ENCODE results near the gene PNPLA3.

The PNPLA3 gene

GRCh38 chr22:43978558-43978957 lies 55.0 kb downstream of the PNPLA3 start:
- Histone ChIP-seq H4K12ac (ENCODE audit: low read depth, low read length) (no peak overlapping the region), H3K9me3 (ENCODE audit: insufficient read depth, low read depth, low read length) (peaks cover 3% of the 10 kb centered on the region), H3K36me3 (ENCODE audit: control insufficient read depth in 1 of 2, insufficient read depth in 2 of 2, low read length in 2 of 2) (peaks cover 60 to 76% of the 10 kb centered on the region in 2 experiments), H2BK12ac (ENCODE audit: low read length) (no peak overlapping the region), H3K27ac (ENCODE audit: low read depth, low read length) (no peak overlapping the region), H3K23ac (ENCODE audit: low read length) (no peak overlapping the region), H3K79me2 (ENCODE audit: control insufficient read depth, insufficient read depth, low read length, poor library complexity) (no peaks in the 10 kb centered on the region), H3K14ac (ENCODE audit: low read length) (no peak overlapping the region), H2BK5ac (ENCODE audit: low read depth, low read length, poor library complexity) (no peak overlapping the region), H3K18ac (ENCODE audit: low read length) (no peak overlapping the region), H3K9ac (ENCODE audit: low read length) (no peak overlapping the region), H3K27me3 (ENCODE audit: insufficient read depth, low read length) (no peaks in the 10 kb centered on the region), H3K4ac (ENCODE audit: low read depth, low read length) (no peak overlapping the region), H3K4me2 (ENCODE audit: low read length) (no peak overlapping the region), H3K4me1 (ENCODE audit: control insufficient read depth in 1 of 2, insufficient read depth in 2 of 2, low read length in 2 of 2) (no peaks in the 10 kb centered on the region), H4K91ac (ENCODE audit: low read depth, low read length) (no peak overlapping the region), H2AK5ac (ENCODE audit: low read length) (no peak overlapping the region), H3K79me1 (ENCODE audit: low read length) (no peaks in the 10 kb centered on the region), H4K8ac (ENCODE audit: low read depth, low read length) (no peak overlapping the region), H3K4me3 (ENCODE audit: low read depth, low read length) (no peak overlapping the region), H2BK120ac (ENCODE audit: insufficient read depth, low read length, poor library complexity) (no peak overlapping the region), H2AFZ (ENCODE audit: insufficient read depth, low read length, poor library complexity) (no peak overlapping the region)
- no peak for DNase-seq
- no CpG with 5 or more reads among the region's 4 CpGs for WGBS (ENCODE audit: extremely low coverage, insufficient coverage, insufficient read length)

- H3K27ac ChIP-seq (ENCODE audit: low read depth, low read length) = no peak overlapping the region
- no CpG with 5 or more reads among the region's 7 CpGs for WGBS (ENCODE audit: extremely low coverage, insufficient coverage, insufficient read length)
- H2AFZ ChIP-seq (ENCODE audit: insufficient read depth, low read length, poor library complexity) = no peak overlapping the region
- no peaks in the 10 kb centered on the region for H3K79me1 ChIP-seq (ENCODE audit: low read length)
- H3K9ac ChIP-seq (ENCODE audit: low read length) = no peak overlapping the region
- H2BK120ac ChIP-seq (ENCODE audit: insufficient read depth, low read length, poor library complexity) = no peak overlapping the region
- H3K27me3 ChIP-seq (ENCODE audit: insufficient read depth, low read length) = no peaks in the 10 kb centered on the region
- H4K8ac ChIP-seq (ENCODE audit: low read depth, low read length) = no peak overlapping the region
- no peak overlapping the region for H2AK5ac ChIP-seq (ENCODE audit: low read length)
- no peaks in the 10 kb centered on the region for H3K79me2 ChIP-seq (ENCODE audit: control insufficient read depth, insufficient read depth, low read length, poor library complexity)
- no peaks in the 10 kb centered on the region for H3K4me1 ChIP-seq (ENCODE audit: control insufficient read depth in 1 of 2, insufficient read depth in 2 of 2, low read length in 2 of 2)
- peaks cover 1% of the 10 kb centered on the region for H3K9me3 ChIP-seq (ENCODE audit: insufficient read depth, low read depth, low read length)
- DNase-seq = no peak
- H3K36me3 ChIP-seq (ENCODE audit: control insufficient read depth in 1 of 2, insufficient read depth in 2 of 2, low read length in 2 of 2) = peaks cover 49 to 66% of the 10 kb centered on the region in 2 experiments
- H4K12ac ChIP-seq (ENCODE audit: low read depth, low read length) = no peak overlapping the region
- H3K4ac ChIP-seq (ENCODE audit: low read depth, low read length) = no peak overlapping the region
- no peak overlapping the region for H3K4me2 ChIP-seq (ENCODE audit: low read length)
- H3K4me3 ChIP-seq (ENCODE audit: low read depth, low read length) = no peak overlapping the region
- H2BK12ac ChIP-seq (ENCODE audit: low read length) = no peak overlapping the region
- no peak overlapping the region for H3K23ac ChIP-seq (ENCODE audit: low read length)
- no peak overlapping the region for H3K14ac ChIP-seq (ENCODE audit: low read length)
- H4K91ac ChIP-seq (ENCODE audit: low read depth, low read length) = no peak overlapping the region
- H3K18ac ChIP-seq (ENCODE audit: low read length) = no peak overlapping the region
- no peak overlapping the region for H2BK5ac ChIP-seq (ENCODE audit: low read depth, low read length, poor library complexity)
Observed at GRCh38 chr22:43980579-43980978, 57.0 kb downstream of the PNPLA3 start.

- Histone ChIP-seq H3K4me3 (ENCODE audit: low read depth, low read length) (no peak overlapping the region), H2BK5ac (ENCODE audit: low read depth, low read length, poor library complexity) (no peak overlapping the region), H3K9me3 (ENCODE audit: insufficient read depth, low read depth, low read length) (peaks cover 1% of the 10 kb centered on the region), H3K4ac (ENCODE audit: low read depth, low read length) (no peak overlapping the region), H2BK120ac (ENCODE audit: insufficient read depth, low read length, poor library complexity) (no peak overlapping the region), H4K8ac (ENCODE audit: low read depth, low read length) (no peak overlapping the region), H4K12ac (ENCODE audit: low read depth, low read length) (no peak overlapping the region), H2BK12ac (ENCODE audit: low read length) (no peak overlapping the region), H3K14ac (ENCODE audit: low read length) (no peak overlapping the region), H3K79me2 (ENCODE audit: control insufficient read depth, insufficient read depth, low read length, poor library complexity) (no peaks in the 10 kb centered on the region), H3K36me3 (ENCODE audit: control insufficient read depth in 1 of 2, insufficient read depth in 2 of 2, low read length in 2 of 2) (peaks cover 47 to 64% of the 10 kb centered on the region in 2 experiments), H3K4me2 (ENCODE audit: low read length) (no peak overlapping the region), H3K23ac (ENCODE audit: low read length) (no peak overlapping the region), H3K27ac (ENCODE audit: low read depth, low read length) (no peak overlapping the region), H3K9ac (ENCODE audit: low read length) (no peak overlapping the region), H2AFZ (ENCODE audit: insufficient read depth, low read length, poor library complexity) (no peak overlapping the region), H4K91ac (ENCODE audit: low read depth, low read length) (no peak overlapping the region), H3K79me1 (ENCODE audit: low read length) (no peaks in the 10 kb centered on the region), H3K27me3 (ENCODE audit: insufficient read depth, low read length) (no peaks in the 10 kb centered on the region), H3K18ac (ENCODE audit: low read length) (no peak overlapping the region), H2AK5ac (ENCODE audit: low read length) (no peak overlapping the region), H3K4me1 (ENCODE audit: control insufficient read depth in 1 of 2, insufficient read depth in 2 of 2, low read length in 2 of 2) (no peaks in the 10 kb centered on the region)
- no peak for DNase-seq
- no CpG with 5 or more reads among the region's 17 CpGs for WGBS (ENCODE audit: extremely low coverage, insufficient coverage, insufficient read length)
Observed at GRCh38 chr22:43980996-43981395, 57.4 kb downstream of the PNPLA3 start.

DNA sequence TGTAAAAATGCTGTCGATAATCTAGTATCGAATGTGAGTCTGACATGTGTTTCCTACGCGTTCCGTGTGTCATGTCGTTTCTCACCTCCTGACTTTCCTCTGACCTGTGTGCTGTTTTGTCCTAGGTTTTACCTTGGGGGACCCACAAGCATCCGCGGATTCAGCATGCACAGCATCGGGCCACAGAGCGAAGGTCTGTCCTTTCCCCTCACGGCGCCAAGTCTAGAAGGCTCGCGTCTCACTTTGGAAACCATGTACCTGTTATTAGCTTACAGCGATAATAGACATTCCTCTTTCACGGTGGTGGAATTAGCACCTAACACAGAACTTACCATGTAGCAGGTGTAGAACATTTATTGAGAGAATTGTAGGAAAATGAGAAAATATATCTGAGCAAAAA lies 60.2 kb downstream of the PNPLA3 start:
- H3K36me3 ChIP-seq (ENCODE audit: control insufficient read depth in 1 of 2, insufficient read depth in 2 of 2, low read length in 2 of 2) = peaks cover 34 to 46% of the 10 kb centered on the region in 2 experiments
- H2BK12ac ChIP-seq (ENCODE audit: low read length) = no peak overlapping the region
- H3K4me2 ChIP-seq (ENCODE audit: low read length) = no peak overlapping the region
- H2AFZ ChIP-seq (ENCODE audit: insufficient read depth, low read length, poor library complexity) = no peak overlapping the region
- no peak overlapping the region for H3K4me3 ChIP-seq (ENCODE audit: low read depth, low read length)
- H3K79me2 ChIP-seq (ENCODE audit: control insufficient read depth, insufficient read depth, low read length, poor library complexity) = no peaks in the 10 kb centered on the region
- no peaks in the 10 kb centered on the region for H3K27me3 ChIP-seq (ENCODE audit: insufficient read depth, low read length)
- H3K79me1 ChIP-seq (ENCODE audit: low read length) = no peaks in the 10 kb centered on the region
- H3K27ac ChIP-seq (ENCODE audit: low read depth, low read length) = no peak overlapping the region
- H4K91ac ChIP-seq (ENCODE audit: low read depth, low read length) = no peak overlapping the region
- H3K18ac ChIP-seq (ENCODE audit: low read length) = no peak overlapping the region
- no peak overlapping the region for H4K8ac ChIP-seq (ENCODE audit: low read depth, low read length)
- peaks cover 1% of the 10 kb centered on the region for H3K9me3 ChIP-seq (ENCODE audit: insufficient read depth, low read depth, low read length)
- H3K14ac ChIP-seq (ENCODE audit: low read length) = no peak overlapping the region
- no peak overlapping the region for H3K4ac ChIP-seq (ENCODE audit: low read depth, low read length)
- no peak overlapping the region for H4K12ac ChIP-seq (ENCODE audit: low read depth, low read length)
- DNase-seq = no peak
- H2AK5ac ChIP-seq (ENCODE audit: low read length) = no peak overlapping the region
- H2BK5ac ChIP-seq (ENCODE audit: low read depth, low read length, poor library complexity) = no peak overlapping the region
- H3K4me1 ChIP-seq (ENCODE audit: control insufficient read depth in 1 of 2, insufficient read depth in 2 of 2, low read length in 2 of 2) = no peaks in the 10 kb centered on the region
- H3K23ac ChIP-seq (ENCODE audit: low read length) = no peak overlapping the region
- H2BK120ac ChIP-seq (ENCODE audit: insufficient read depth, low read length, poor library complexity) = no peak overlapping the region
- no peak overlapping the region for H3K9ac ChIP-seq (ENCODE audit: low read length)
- WGBS (ENCODE audit: extremely low coverage, insufficient coverage, insufficient read length) = no CpG with 5 or more reads among the region's 16 CpGs
